Gastroesophageal sphincter (tissue), 4 donors: ENCODE results near the gene SLC1A2. TPM values are rescaled to one million over a fixed set of nuclear protein-coding genes. Genes with fewer than 3 reads are reported as not detected.
"Not testable (repeated sequence)": the region's sequence is repeated elsewhere in the genome, so short reads cannot be mapped to it uniquely, and the experiment has no call there.

ENCODE experiments used
- ATAC-seq: fragments of 150-250 bp; one replicate; pipeline ENCODE4 v1.9.1; 2016; ENCODE audit warnings: mild to moderate bottlenecking, moderate library complexity
- H3K27ac ChIP-seq, 4 donors: fragments of 200-600 bp; sonication (generic) in 3 of 4; 1 replicate in 3 of 4; 2 replicates in 1 of 4; pipeline ENCODE4 v1.5.1; 2016 to 2019
- H3K27me3 ChIP-seq: fragments of 200-600 bp; sonication (generic); one replicate; pipeline ENCODE4 v1.5.1; 2019
- H3K36me3 ChIP-seq, 2 donors: fragments of 200-600 bp; sonication (generic); one replicate each; pipeline ENCODE4 v1.5.1; 2019; ENCODE audit warnings: control low read depth in 1 of 2
- H3K4me1 ChIP-seq, 3 donors: fragments of 200-600 bp; sonication (generic); 1 replicate in 2 of 3; 2 replicates in 1 of 3; pipeline ENCODE4 v1.5.1; 2016 to 2019; ENCODE audit warnings: control low read depth in 2 of 3
- H3K4me3 ChIP-seq, 2 donors: fragments of 200-600 bp; sonication (generic); one replicate each; pipeline ENCODE4 v1.5.1; 2019; ENCODE audit warnings: mild to moderate bottlenecking in 1 of 2, moderate library complexity in 1 of 2
- H3K9me3 ChIP-seq, 3 donors: fragments of 200-600 bp; sonication (generic); one replicate each; pipeline ENCODE4 v1.5.1; 2017 to 2019; ENCODE audit warnings: control low read depth in 2 of 3
- EP300 ChIP-seq: sonication (generic); formaldehyde crosslinking; IDR thresholded peaks from one replicate; pipeline ENCODE4 v1.6.1; 2017; ENCODE audit warnings: antibody characterized with exemption, mild to moderate bottlenecking
- POLR2A ChIP-seq, 2 donors: fragments of 450-650 bp; IDR thresholded peaks; one replicate each; pipeline ENCODE4 v1.6.1; 2017; ENCODE audit warnings: antibody characterized with exemption in 2 of 2, mild to moderate bottlenecking in 2 of 2, moderate library complexity in 1 of 2
- POLR2AphosphoS5 ChIP-seq: sonication (generic); formaldehyde crosslinking; IDR thresholded peaks from one replicate; pipeline ENCODE4 v1.6.1; 2017; ENCODE audit warnings: antibody characterized with exemption
- WGBS, 2 donors: methylation state at CpG; one replicate each; pipeline ENCODE4 v1.1.5; 2018; ENCODE audit warnings: low coverage in 1 of 2; 5-methylcytosine and 5-hydroxymethylcytosine counted together
- total RNA-seq, 4 donors: library from RNA; depleted of rRNA; stranded (reverse); fragments of >200 nt; gene quantifications; one replicate each; pipeline ENCODE4 v1.1.0, GENCODE V29; 2016
- TF ChIP-seq, protein P1 (sequence below), 4 experiments: fragments of 200-600 bp in 2 of 4; fragments of 450-650 bp in 2 of 4; sonication (generic) in 1 of 4; IDR thresholded peaks; one replicate each; pipeline ENCODE4 v1.5.1; 2017 to 2019; ENCODE audit warnings: antibody characterized with exemption in 4 of 4, mild to moderate bottlenecking in 2 of 4, moderate library complexity in 2 of 4

SLC1A2 gene
- total RNA-seq, 4 donors from 2014 or later = 0.12 to 1.5 (median 0.40) TPM; not detected in 1

DNA sequence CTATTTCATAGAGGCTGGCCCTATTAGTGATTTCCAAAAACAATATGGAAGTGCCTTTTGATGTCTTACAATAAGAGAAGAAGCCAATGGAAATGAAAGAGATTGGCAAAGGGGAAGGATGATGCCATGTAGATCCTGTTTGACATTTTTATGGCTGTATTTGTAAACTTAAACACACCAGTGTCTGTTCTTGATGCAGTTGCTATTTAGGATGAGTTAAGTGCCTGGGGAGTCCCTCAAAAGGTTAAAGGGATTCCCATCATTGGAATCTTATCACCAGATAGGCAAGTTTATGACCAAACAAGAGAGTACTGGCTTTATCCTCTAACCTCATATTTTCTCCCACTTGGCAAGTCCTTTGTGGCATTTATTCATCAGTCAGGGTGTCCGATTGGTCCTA, 189.0 kb downstream of the SLC1A2 start:
- H3K27ac ChIP-seq = peak overlapping the region in 3 of 4 donors; percentile 5 to 12 (median 8)
- no peak for TF ChIP-seq POLR2A (IDR thresholded peaks at IDR 0.05)
- TF ChIP-seq EP300 = no peak
- peak; percentile 5 for TF ChIP-seq POLR2AphosphoS5
- TF ChIP-seq, protein P1, sequence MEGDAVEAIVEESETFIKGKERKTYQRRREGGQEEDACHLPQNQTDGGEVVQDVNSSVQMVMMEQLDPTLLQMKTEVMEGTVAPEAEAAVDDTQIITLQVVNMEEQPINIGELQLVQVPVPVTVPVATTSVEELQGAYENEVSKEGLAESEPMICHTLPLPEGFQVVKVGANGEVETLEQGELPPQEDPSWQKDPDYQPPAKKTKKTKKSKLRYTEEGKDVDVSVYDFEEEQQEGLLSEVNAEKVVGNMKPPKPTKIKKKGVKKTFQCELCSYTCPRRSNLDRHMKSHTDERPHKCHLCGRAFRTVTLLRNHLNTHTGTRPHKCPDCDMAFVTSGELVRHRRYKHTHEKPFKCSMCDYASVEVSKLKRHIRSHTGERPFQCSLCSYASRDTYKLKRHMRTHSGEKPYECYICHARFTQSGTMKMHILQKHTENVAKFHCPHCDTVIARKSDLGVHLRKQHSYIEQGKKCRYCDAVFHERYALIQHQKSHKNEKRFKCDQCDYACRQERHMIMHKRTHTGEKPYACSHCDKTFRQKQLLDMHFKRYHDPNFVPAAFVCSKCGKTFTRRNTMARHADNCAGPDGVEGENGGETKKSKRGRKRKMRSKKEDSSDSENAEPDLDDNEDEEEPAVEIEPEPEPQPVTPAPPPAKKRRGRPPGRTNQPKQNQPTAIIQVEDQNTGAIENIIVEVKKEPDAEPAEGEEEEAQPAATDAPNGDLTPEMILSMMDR (IDR thresholded peaks at IDR 0.05) = no peak
- peaks cover 2 to 50% of the 10 kb centered on the region in 2 donors for H3K36me3 ChIP-seq

DNA sequence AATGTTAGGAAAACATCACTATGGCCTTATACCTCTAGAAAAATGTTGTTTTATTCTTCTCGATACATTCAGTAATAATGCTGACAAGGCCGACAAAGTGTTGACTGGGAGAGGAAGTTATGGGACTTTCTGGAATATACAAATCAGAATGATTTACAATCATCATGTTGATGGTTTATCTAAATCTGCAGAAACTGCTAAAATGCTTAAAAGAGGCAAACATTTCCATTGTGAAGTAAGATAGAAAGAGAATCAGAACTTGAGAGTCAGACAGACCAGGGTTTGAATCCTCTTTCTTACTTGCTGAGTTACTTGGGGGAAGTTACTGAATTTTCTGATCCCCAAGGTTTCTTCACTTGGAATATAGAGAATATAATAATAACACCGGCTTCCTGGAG, 191.0 kb downstream of the SLC1A2 start:
- no peak for ATAC-seq
- H3K27ac ChIP-seq = peak overlapping the region; percentile 16 to 54 (median 40)
- peaks cover 2 to 66% of the 10 kb centered on the region in 2 donors for H3K36me3 ChIP-seq
- H3K27me3 ChIP-seq = no peaks in the 10 kb centered on the region
- H3K9me3 ChIP-seq = no peaks in the 10 kb centered on the region
- H3K4me3 ChIP-seq = no peak overlapping the region
- 55 to 66% methylated on average over 3 of the region's 3 CpGs for WGBS, 2 donors
- peaks cover 4 to 24% (median 6%) of the 10 kb centered on the region in 3 donors for H3K4me1 ChIP-seq
- TF ChIP-seq POLR2AphosphoS5 (no peak), POLR2A (IDR thresholded peaks at IDR 0.05) (no peak), EP300 (no peak)
- TF ChIP-seq, protein P1 (IDR thresholded peaks at IDR 0.05) = no peak

More for the DNA sequence above, 189.0 kb downstream of the SLC1A2 start:
- Histone ChIP-seq H3K4me3 (no peak overlapping the region), H3K27me3 (no peaks in the 10 kb centered on the region), H3K9me3 (no peaks in the 10 kb centered on the region), H3K4me1 (peaks cover 0 to 22% (median 6%) of the 10 kb centered on the region in 3 donors)
- WGBS, 2 donors = 100% methylated on average over 1 of the region's 1 CpG
- no peak for ATAC-seq

DNA sequence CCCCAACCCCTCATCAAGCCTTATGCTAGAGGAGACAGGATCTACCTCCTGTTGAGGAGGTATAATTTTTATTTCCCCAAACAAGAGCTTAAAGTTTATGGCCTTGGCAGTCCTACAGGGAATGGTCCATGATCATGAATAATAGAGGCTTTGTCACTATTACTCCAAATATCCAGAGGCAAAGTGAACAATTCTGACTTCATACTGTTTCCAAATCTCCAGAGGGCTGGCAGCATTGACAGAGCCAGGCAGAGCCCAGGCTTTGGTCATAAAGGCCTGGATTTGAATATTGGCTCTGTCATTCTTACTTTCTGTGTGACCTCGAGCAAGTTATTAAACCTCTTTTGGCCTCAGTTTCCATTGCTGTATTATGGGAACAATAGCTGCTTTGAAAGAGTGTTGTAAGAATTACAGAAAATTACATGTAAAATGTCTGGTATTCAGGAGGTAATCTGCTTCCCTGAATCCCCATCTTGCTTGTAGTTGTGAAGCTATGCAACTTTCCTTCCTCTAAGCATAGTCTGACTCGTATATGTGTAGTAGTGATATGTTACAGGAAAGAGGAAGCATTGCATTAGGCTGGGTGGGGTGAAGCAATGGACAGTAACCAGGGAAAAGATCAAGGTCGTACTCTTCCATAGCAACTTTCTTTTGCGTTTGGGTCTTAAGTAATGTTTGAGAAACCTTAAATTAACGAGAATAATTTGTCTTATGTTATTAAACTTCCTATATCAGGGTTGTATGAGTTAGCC, 191.6 kb downstream of the SLC1A2 start:
- H3K4me3 ChIP-seq = no peak overlapping the region
- peak; percentile 34 for TF ChIP-seq POLR2AphosphoS5
- TF ChIP-seq, protein P1 (IDR thresholded peaks at IDR 0.05) = no peak
- peak overlapping the region; percentile 16 to 54 (median 40) for H3K27ac ChIP-seq
- H3K4me1 ChIP-seq = peaks cover 7 to 24% (median 9%) of the 10 kb centered on the region in 3 donors
- no peaks in the 10 kb centered on the region for H3K9me3 ChIP-seq
- H3K27me3 ChIP-seq = no peaks in the 10 kb centered on the region
- WGBS, 2 donors = 59 to 63% methylated on average over 5 of the region's 5 CpGs
- peaks cover 2 to 68% of the 10 kb centered on the region in 2 donors for H3K36me3 ChIP-seq
- peak; percentile 57 for ATAC-seq

DNA sequence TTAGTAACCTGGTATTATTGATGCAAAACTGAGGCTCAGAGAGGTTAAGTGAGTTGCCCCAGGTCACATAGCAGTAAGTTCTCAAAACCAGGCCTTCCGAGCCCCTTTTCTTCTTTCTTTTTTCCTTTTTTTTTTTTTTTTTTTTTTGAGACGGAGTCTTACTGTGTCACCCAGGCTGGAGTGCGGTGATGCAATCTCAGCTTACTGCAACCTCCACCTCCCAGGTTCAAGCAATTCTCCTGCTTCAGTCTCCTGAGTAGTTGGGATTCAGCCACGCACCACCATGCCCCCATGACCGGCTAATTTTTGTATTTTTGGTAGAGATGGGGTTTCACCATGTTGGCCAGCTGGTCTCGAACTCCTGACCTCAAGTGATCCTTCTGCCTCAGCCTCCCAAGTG, 192.6 kb downstream of the SLC1A2 start:
- Histone ChIP-seq H3K27ac (peak overlapping the region in 3 of 4 donors; percentile 40 to 54 (median 41)), H3K36me3 (peaks cover 2 to 78% of the 10 kb centered on the region in 2 donors), H3K4me1 (peaks cover 3 to 21% (median 7%) of the 10 kb centered on the region in 3 donors)
- not testable (repeated sequence) for H3K4me3 ChIP-seq, H3K9me3 ChIP-seq, H3K27me3 ChIP-seq, ATAC-seq
- 83 to 97% methylated on average over 1 to 6 of the region's 6 CpGs for WGBS, 2 donors

DNA sequence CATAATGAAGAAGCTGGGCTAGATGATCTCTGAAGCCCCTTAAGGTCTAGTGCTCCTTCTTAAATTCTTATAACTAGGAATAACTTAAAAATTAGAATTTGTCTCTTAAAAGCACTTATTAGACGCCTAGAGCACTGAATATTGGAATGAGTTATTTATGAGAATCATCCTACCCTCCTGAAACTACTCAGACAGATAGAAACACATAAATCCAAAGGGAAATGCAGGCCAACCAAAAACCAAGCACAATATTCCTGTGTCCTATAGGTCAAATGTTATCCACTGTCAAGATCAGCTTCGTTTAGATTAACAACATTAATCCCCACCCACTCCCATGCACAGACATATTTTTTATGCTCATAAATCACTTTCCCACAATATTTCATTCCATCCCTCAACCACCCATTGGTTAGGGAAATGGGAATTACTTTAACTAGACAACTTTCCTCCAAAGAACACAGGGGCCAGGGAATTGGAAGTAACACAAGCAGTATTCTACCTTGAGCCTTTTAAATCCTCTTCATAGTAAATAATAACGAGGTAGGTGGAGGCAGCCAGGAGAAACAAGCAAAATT, 193.3 kb downstream of the SLC1A2 start:
- Histone ChIP-seq H3K4me1 (peaks cover 3 to 25% (median 7%) of the 10 kb centered on the region in 3 donors), H3K36me3 (peaks cover 2 to 83% of the 10 kb centered on the region in 2 donors), H3K27ac (no peak overlapping the region), H3K9me3 (no peaks in the 10 kb centered on the region), H3K27me3 (no peaks in the 10 kb centered on the region), H3K4me3 (no peak overlapping the region)
- TF ChIP-seq POLR2AphosphoS5 = no peak
- TF ChIP-seq POLR2A (IDR thresholded peaks at IDR 0.05) = no peak
- TF ChIP-seq, protein P1 (IDR thresholded peaks at IDR 0.05) = no peak
- no peak for TF ChIP-seq EP300
- ATAC-seq = no peak
- WGBS, 2 donors = 44 to 69% methylated on average over 1 to 3 of the region's 3 CpGs
